Gastrocnemius medialis (tissue), 4 donors: Measurements from ENCODE around the gene B4GALT1.

ENCODE experiments used
- CTCF ChIP-seq, 5 experiments: fragments of 450-650 bp in 3 of 5; fragments of 200-600 bp in 2 of 5; sonication (generic) in 2 of 5; IDR thresholded peaks in 4 of 5; conservative IDR thresholded peaks in 1 of 5; 1 replicate in 4 of 5; 2 replicates in 1 of 5; pipeline ENCODE4 v1.5.1; 2016 to 2019; ENCODE audit warnings: antibody characterized with exemption in 5 of 5, mild to moderate bottlenecking in 3 of 5, moderate library complexity in 3 of 5
- POLR2A ChIP-seq, 2 donors: fragments of 450-650 bp; IDR thresholded peaks; one replicate each; pipeline ENCODE4 v1.6.1; 2017; ENCODE audit warnings: antibody characterized with exemption in 2 of 2, mild to moderate bottlenecking in 2 of 2, moderate library complexity in 2 of 2

- TF ChIP-seq CTCF (IDR thresholded peaks at IDR 0.05 in 4 of 5, conservative IDR thresholded peaks at IDR 0.05 in 1 of 5) (no peak), POLR2A (IDR thresholded peaks at IDR 0.05) (peak; percentile 55 to 67)
Measured at GRCh38 chr9:33164138-33164809, 2.9 kb downstream of the B4GALT1 start.
